Activated CD8-positive, alpha-beta T cell treated with anti-CD3 and anti-CD28 coated beads for 36 hours (primary cell): Measurements from ENCODE around the gene INTS3. TPM values are rescaled to one million over a fixed set of nuclear protein-coding genes. Genes with fewer than 3 reads are reported as not detected.

Source experiments
- ATAC-seq: fragments of 200-7000 bp; cut with Tn5 transposase; one replicate; pipeline ENCODE4 v1.10.0; 2021; ENCODE audit warnings: mild to moderate bottlenecking, moderate library complexity
- CTCF ChIA-PET: fragments of 350-600 bp; sonication (Branson Sonifier 250); formaldehyde crosslinking; loops from one replicate; lab custom pipeline; 2021; ENCODE audit warnings: antibody characterized with exemption; lab: Charles Lee
- POLR2A ChIA-PET: fragments of 350-600 bp; sonication (Branson Sonifier 250); formaldehyde crosslinking; loops from one replicate; lab custom pipeline; 2021; ENCODE audit warnings: antibody characterized with exemption; lab: Charles Lee
- DNase-seq: peaks from one replicate; pipeline ENCODE4 v3.0.0-alpha.2; 2020
- H3K27ac Mint-ChIP-seq: one replicate; pipeline ENCODE4 v1.8.0; 2021; ENCODE audit warnings: mild to moderate bottlenecking, mixed read lengths
- H3K27me3 Mint-ChIP-seq: one replicate; pipeline ENCODE4 v1.8.0; 2021; ENCODE audit warnings: mixed read lengths
- H3K36me3 Mint-ChIP-seq: one replicate; pipeline ENCODE4 v1.8.0; 2021; ENCODE audit warnings: low read depth, mixed read lengths
- H3K4me1 Mint-ChIP-seq: one replicate; pipeline ENCODE4 v1.8.0; 2021; ENCODE audit warnings: low read depth, mixed read lengths
- H3K4me3 Mint-ChIP-seq: one replicate; pipeline ENCODE4 v1.8.0; 2021; ENCODE audit warnings: mild to moderate bottlenecking, moderate library complexity, mixed read lengths
- H3K9me3 Mint-ChIP-seq: one replicate; pipeline ENCODE4 v1.8.0; 2021; ENCODE audit warnings: mixed read lengths
- CTCF ChIP-seq: fragments of 200-600 bp; IDR thresholded peaks from one replicate; pipeline ENCODE4 v1.8.0; 2022; ENCODE audit warnings: antibody characterized with exemption, mild to moderate bottlenecking
- intact Hi-C: fragments of 100-400 bp; cut with micrococcal nuclease; formaldehyde crosslinking; loops from one replicate; pipeline ENCODE4 v1.10.0; 2022
- total RNA-seq, 2 experiments: library from RNA; stranded (reverse); gene quantifications; one replicate each; pipeline ENCODE4 v1.2.3, GENCODE V29; 2021

The INTS3 gene
- total RNA-seq, 2 experiments from 2014 or later = 45.0 to 45.5 TPM

GRCh38 chr1:153768316-153769181 lies 40.7 kb downstream of the INTS3 start:
- no peaks in the 10 kb centered on the region for H3K27me3 Mint-ChIP-seq
- POLR2A ChIA-PET = interaction anchor here (0.6 kb wide), 1 partner anchor 1797 kb away, joined by 3 read pairs; no protein-coding TSS in a partner anchor
- H3K4me1 Mint-ChIP-seq = peaks cover 7% of the 10 kb centered on the region
- no peak for ATAC-seq
- H3K27ac Mint-ChIP-seq = no peak overlapping the region
- CTCF ChIA-PET = no interaction called here
- TF ChIP-seq CTCF = no peak
- no peak for DNase-seq
- H3K36me3 Mint-ChIP-seq = peaks cover 27% of the 10 kb centered on the region
- intact Hi-C loops = no loop called here
- no peaks in the 10 kb centered on the region for H3K9me3 Mint-ChIP-seq
- H3K4me3 Mint-ChIP-seq = no peak overlapping the region

DNA sequence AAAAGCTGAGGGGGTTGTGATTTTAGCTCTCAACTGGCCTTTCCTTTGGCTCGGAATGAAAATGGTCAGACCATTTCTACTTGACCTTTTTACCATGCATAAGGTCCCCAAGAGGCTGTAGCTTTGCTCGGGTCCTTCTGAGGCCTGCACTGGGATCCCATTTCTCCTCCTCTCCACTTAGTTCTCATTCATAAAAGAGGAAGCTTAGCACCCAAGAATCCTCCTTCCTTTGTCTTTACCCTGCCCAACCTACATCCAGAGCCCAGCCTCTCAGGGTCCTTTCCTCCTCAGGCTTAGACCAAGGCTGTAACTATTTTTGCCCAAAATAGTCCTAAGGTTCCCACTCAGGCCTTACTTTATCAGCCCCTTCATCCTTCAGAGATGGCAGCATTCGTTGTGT lies 41.4 kb downstream of the INTS3 start:
- Mint-ChIP-seq H3K27ac (no peak overlapping the region), H3K27me3 (no peaks in the 10 kb centered on the region), H3K4me1 (peaks cover 14% of the 10 kb centered on the region), H3K36me3 (peaks cover 29% of the 10 kb centered on the region), H3K9me3 (no peaks in the 10 kb centered on the region), H3K4me3 (no peak overlapping the region)
- ChIA-PET CTCF (interaction anchor here (1.2 kb wide), 1 partner anchor 218 kb away, joined by 3 read pairs; no protein-coding TSS in a partner anchor), POLR2A (no interaction called here)
- ATAC-seq = no peak
- intact Hi-C loops = no loop called here
- no peak for TF ChIP-seq CTCF
- no peak for DNase-seq

DNA sequence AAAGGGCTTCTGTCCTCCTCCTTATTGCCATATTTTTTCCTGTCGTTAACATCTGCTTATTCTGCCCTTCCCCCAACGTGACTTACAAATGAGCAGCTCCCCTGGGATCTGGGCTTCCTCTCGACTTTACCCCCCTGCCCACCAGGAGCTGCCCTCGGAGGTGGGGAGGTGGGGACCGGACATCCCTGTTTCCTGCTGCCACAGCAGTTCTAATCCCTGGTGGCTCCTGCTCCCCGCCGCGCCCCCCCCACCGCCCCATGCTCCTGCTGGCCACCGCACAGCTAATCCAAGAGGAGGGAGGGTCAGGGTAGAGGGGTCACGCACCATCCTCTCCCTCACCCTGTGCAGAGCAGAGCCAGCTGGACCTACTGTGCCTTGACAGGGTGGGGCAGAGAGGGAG lies 42.9 kb downstream of the INTS3 start:
- CTCF ChIA-PET = interaction anchor here (1.1 kb wide), 1 partner anchor 237 kb away, joined by 3 read pairs; no protein-coding TSS in a partner anchor
- no peak overlapping the region for H3K4me3 Mint-ChIP-seq
- H3K36me3 Mint-ChIP-seq = peaks cover 27% of the 10 kb centered on the region
- intact Hi-C loops = no loop called here
- DNase-seq (no peak), ATAC-seq (no peak)
- no peak for TF ChIP-seq CTCF
- H3K27me3 Mint-ChIP-seq = no peaks in the 10 kb centered on the region
- no peaks in the 10 kb centered on the region for H3K9me3 Mint-ChIP-seq
- no peak overlapping the region for H3K27ac Mint-ChIP-seq
- POLR2A ChIA-PET = interaction anchor here (1.0 to 1.5 kb wide), 2 partner anchors 8 to 11 kb away, joined by 3 read pairs; no protein-coding TSS in a partner anchor
- peaks cover 21% of the 10 kb centered on the region for H3K4me1 Mint-ChIP-seq

- Mint-ChIP-seq H3K9me3 (no peaks in the 10 kb centered on the region), H3K4me3 (no peak overlapping the region), H3K27me3 (no peaks in the 10 kb centered on the region), H3K4me1 (peaks cover 23% of the 10 kb centered on the region), H3K36me3 (peaks cover 27% of the 10 kb centered on the region), H3K27ac (no peak overlapping the region)
- intact Hi-C loops = no loop called here
- no peak for TF ChIP-seq CTCF
- ATAC-seq = no peak
- POLR2A ChIA-PET = interaction anchor here (1.0 to 1.5 kb wide), 2 partner anchors 8 to 12 kb away, joined by 3 read pairs; no protein-coding TSS in a partner anchor
- CTCF ChIA-PET = interaction anchor here (1.1 to 1.8 kb wide), 2 partner anchors 133 to 237 kb away, joined by 3 to 4 read pairs; no protein-coding TSS in a partner anchor
- no peak for DNase-seq
Measured at GRCh38 chr1:153771261-153771660, 43.4 kb downstream of the INTS3 start.
